ENCODE measurements around the gene USP10. TPM values are rescaled to one million over a fixed set of nuclear protein-coding genes. Genes with fewer than 3 reads are reported as not detected.
"Not testable (repeated sequence)": the region's sequence is repeated elsewhere in the genome, so short reads cannot be mapped to it uniquely, and the experiment has no call there.

Gene USP10
- total RNA-seq, 1 experiment from 2014 or later, result 70.6 TPM

- DNase-seq (ENCODE audit: low read depth), result no peak
Observed at GRCh38 chr16:84726669-84727467, 27.1 kb downstream of the USP10 start.

GRCh38 chr16:84728853-84729424, 29.1 kb downstream of the USP10 start:
- DNase-seq (ENCODE audit: low read depth), result no peak

- no peak for DNase-seq (ENCODE audit: low read depth)
Observed at GRCh38 chr16:84729716-84730320, 30.0 kb downstream of the USP10 start.

- peak; percentile 86 for DNase-seq (ENCODE audit: low read depth)
Observed at GRCh38 chr16:84730406-84731106, 30.8 kb downstream of the USP10 start.

GRCh38 chr16:84732332-84732673, 32.5 kb downstream of the USP10 start:
- DNase-seq (ENCODE audit: low read depth), result not testable (repeated sequence)

GRCh38 chr16:84732674-84733352, 33.0 kb downstream of the USP10 start:
- no peak for DNase-seq (ENCODE audit: low read depth)

GRCh38 chr16:84735849-84736586, 36.2 kb downstream of the USP10 start:
- DNase-seq (ENCODE audit: low read depth), result no peak

- DNase-seq (ENCODE audit: low read depth), result no peak
Observed at GRCh38 chr16:84737192-84738011, 37.6 kb downstream of the USP10 start.

- DNase-seq (ENCODE audit: low read depth), result peak; percentile 72
Observed at GRCh38 chr16:84738255-84739038, 38.6 kb downstream of the USP10 start.

- peak; percentile 78 for DNase-seq (ENCODE audit: low read depth)
Observed at GRCh38 chr16:84739349-84740124, 39.7 kb downstream of the USP10 start.

- DNase-seq (ENCODE audit: low read depth), result no peak
Observed at GRCh38 chr16:84740596-84741116, 40.9 kb downstream of the USP10 start.

- DNase-seq (ENCODE audit: low read depth), result peak; percentile 48
Observed at GRCh38 chr16:84741340-84741830, 41.6 kb downstream of the USP10 start.

- DNase-seq (ENCODE audit: low read depth), result no peak
Observed at GRCh38 chr16:84742641-84743092, 42.9 kb downstream of the USP10 start.

- DNase-seq (ENCODE audit: low read depth), result no peak
Observed at GRCh38 chr16:84746231-84746630, 46.4 kb downstream of the USP10 start.

- DNase-seq (ENCODE audit: low read depth), result no peak
Observed at GRCh38 chr16:84746875-84747274, 47.1 kb downstream of the USP10 start.

GRCh38 chr16:84748247-84748646, 48.4 kb downstream of the USP10 start:
- not testable (repeated sequence) for DNase-seq (ENCODE audit: low read depth)

- DNase-seq (ENCODE audit: low read depth), result no peak
Observed at GRCh38 chr16:84749072-84749471, 49.3 kb downstream of the USP10 start.

GRCh38 chr16:84749815-84750214, 50.0 kb downstream of the USP10 start:
- DNase-seq (ENCODE audit: low read depth), result no peak
